Pancreas (tissue), 10 donors: ENCODE data around the gene GNB2. TPM values are rescaled to one million over a fixed set of nuclear protein-coding genes. Genes with fewer than 3 reads are reported as not detected.
"Not testable (repeated sequence)": the region's sequence is repeated elsewhere in the genome, so short reads cannot be mapped to it uniquely, and the experiment has no call there.

ENCODE experiments used
- ATAC-seq, 4 donors: fragments of 200-7000 bp; cut with Tn5 transposase; one replicate each; pipeline versions ENCODE4 v1.8.0 to v1.9.1; 2020; ENCODE audit warnings: mild to moderate bottlenecking in 4 of 4, moderate library complexity in 4 of 4
- DNase-seq, 6 donors: peaks; one replicate each; pipeline ENCODE4 v3.0.0-alpha.2; 2020
- FAIRE-seq: peaks from 2 replicates; lab custom pipeline; 2012; peaks lifted over from hg19 to GRCh38; lab: Jason Lieb, UNC
- H3K27ac ChIP-seq, 4 donors: fragments of 200-600 bp; sonication (generic); 1 replicate in 3 of 4; 2 replicates in 1 of 4; pipeline versions ENCODE4 v1.5.0 to v1.8.0; 2020
- H3K27me3 ChIP-seq, 4 donors: fragments of 200-600 bp; one replicate each; pipeline ENCODE4 v1.8.0; 2021
- H3K36me3 ChIP-seq, 3 donors: fragments of 200-600 bp; sonication (generic) in 1 of 3; one replicate each; pipeline versions ENCODE4 v1.5.0 to v1.8.0; 2020 to 2021
- H3K4me1 ChIP-seq, 3 donors: fragments of 200-600 bp; one replicate each; pipeline ENCODE4 v1.8.0; 2021
- H3K4me3 ChIP-seq, 4 donors: fragments of 200-600 bp; sonication (generic) in 2 of 4; one replicate each; pipeline versions ENCODE4 v1.5.0 to v1.8.0; 2020 to 2021
- H3K9me3 ChIP-seq, 4 donors: fragments of 200-600 bp; one replicate each; pipeline ENCODE4 v1.8.0; 2021
- WGBS, 2 donors: extraction: QIAGEN DNeasy Blood & Tissue Kit; methylation state at CpG; one replicate each; pipeline ENCODE4 v1.1.7; 2013; 5-methylcytosine and 5-hydroxymethylcytosine counted together
- intact Hi-C, 3 donors: fragments of 100-400 bp; cut with DNase I; formaldehyde crosslinking; loops; one replicate each; pipeline versions ENCODE4 v1.11.1 to v1.14.2; 2022
- polyA plus RNA-seq, 2 donors: library from polyadenylated mRNA; stranded (reverse); fragments of 200-250 nt; gene quantifications; one replicate each; pipeline ENCODE4 v1.2.3, GENCODE V29; 2013
- total RNA-seq, 6 donors: library from RNA; stranded (reverse); fragmentation: NEBNext Ultra II Directional in 4 of 6; extraction: Animal tissue kit (Norgen Biotek cat#: 25700) in 4 of 6; gene quantifications; one replicate each; pipeline versions ENCODE4 v1.2.1 to v1.2.4, GENCODE V29; 2021 to 2023
- TF ChIP-seq, protein P1 (sequence below), 4 donors: fragments of 200-600 bp; sonication (generic) in 3 of 4; IDR thresholded peaks; one replicate each; pipeline versions ENCODE4 v1.5.0 to v1.8.0; 2021; ENCODE audit warnings: antibody characterized with exemption in 4 of 4
- donor health status: healthy with polysubstance abuse.
- donor health status: DM: no; HTN: no; CAD: no; lungs with moderate emphysema.
- donor health status: DM: no; HTN: no; CAD: no.
- donor health status: control.
- donor health status: control.
- donor health status: Bipolar disorder and iron deficiency.
- donor health status: DM: yes; HTN: yes; CAD: no.
- donor health status: DM: no; HTN: no; CAD: no.
- donor health status: DM: no; HTN: no; CAD: no.
- donor health status: DM: yes; HTN: yes; CAD: no.

Gene GNB2
- total and polyA plus RNA-seq, 8 donors, result 82.2 to 151 (median 104) TPM

DNA sequence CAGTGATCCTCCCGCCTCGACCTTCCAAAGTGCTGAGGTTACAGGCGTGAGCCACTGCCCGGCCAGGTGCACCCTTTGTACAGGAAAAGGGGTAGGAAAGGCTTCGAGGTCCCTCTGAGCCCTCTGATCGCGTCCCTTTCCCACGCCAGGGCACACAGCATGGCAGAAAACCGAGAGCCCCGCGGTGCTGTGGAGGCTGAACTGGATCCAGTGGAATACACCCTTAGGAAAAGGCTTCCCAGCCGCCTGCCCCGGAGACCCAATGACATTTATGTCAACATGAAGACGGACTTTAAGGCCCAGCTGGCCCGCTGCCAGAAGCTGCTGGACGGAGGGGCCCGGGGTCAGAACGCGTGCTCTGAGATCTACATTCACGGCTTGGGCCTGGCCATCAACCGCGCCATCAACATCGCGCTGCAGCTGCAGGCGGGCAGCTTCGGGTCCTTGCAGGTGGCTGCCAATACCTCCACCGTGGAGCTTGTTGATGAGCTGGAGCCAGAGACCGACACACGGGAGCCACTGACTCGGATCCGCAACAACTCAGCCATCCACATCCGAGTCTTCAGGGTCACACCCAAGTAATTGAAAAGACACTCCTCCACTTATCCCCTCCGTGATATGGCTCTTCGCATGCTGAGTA lies 33.3 kb downstream of the GNB2 start:
- H3K9me3 ChIP-seq, result no peaks in the 10 kb centered on the region
- H3K4me1 ChIP-seq, result peaks cover 0 to 11% (median 6%) of the 10 kb centered on the region in 3 donors
- no peaks in the 10 kb centered on the region for H3K36me3 ChIP-seq
- H3K27ac ChIP-seq, result peak overlapping the region in 3 of 4 donors; percentile 83 to 87 (median 85)
- 14% methylated on average over 34 of the region's 34 CpGs for WGBS, 2 donors
- TF ChIP-seq, protein P1, sequence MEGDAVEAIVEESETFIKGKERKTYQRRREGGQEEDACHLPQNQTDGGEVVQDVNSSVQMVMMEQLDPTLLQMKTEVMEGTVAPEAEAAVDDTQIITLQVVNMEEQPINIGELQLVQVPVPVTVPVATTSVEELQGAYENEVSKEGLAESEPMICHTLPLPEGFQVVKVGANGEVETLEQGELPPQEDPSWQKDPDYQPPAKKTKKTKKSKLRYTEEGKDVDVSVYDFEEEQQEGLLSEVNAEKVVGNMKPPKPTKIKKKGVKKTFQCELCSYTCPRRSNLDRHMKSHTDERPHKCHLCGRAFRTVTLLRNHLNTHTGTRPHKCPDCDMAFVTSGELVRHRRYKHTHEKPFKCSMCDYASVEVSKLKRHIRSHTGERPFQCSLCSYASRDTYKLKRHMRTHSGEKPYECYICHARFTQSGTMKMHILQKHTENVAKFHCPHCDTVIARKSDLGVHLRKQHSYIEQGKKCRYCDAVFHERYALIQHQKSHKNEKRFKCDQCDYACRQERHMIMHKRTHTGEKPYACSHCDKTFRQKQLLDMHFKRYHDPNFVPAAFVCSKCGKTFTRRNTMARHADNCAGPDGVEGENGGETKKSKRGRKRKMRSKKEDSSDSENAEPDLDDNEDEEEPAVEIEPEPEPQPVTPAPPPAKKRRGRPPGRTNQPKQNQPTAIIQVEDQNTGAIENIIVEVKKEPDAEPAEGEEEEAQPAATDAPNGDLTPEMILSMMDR (IDR thresholded peaks at IDR 0.05), result no peak
- no peak for ATAC-seq
- intact Hi-C loops, result loop anchor here in 1 of 3 donors (10.0 kb wide), 1 partner anchor 148 kb away; the partner anchor contains the start of gene SLC12A9
- no peaks in the 10 kb centered on the region for H3K27me3 ChIP-seq
- H3K4me3 ChIP-seq, result peak overlapping the region; percentile 71 to 85 (median 78)
- no peak for FAIRE-seq
- peak in 3 of 6 donors; percentile 52 to 88 (median 70) for DNase-seq

DNA sequence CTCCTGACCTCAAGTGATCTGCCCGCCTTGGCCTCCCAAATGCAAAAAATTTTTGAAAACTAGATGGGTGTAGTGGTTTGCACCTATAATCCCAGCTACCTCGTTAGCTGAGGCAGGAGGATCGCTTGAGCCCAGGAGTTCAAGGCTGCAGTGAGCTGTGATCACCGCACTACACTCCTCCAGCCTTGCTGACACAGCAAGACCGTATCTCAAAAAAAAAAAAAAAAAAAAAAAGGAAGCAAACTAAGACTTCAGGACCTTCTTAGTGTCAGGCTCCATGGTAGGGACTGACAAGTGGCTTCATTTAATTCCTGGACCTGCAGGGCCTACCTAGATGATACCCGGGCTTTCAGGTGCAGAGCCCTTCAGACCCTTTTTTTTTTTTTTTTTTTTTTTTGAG lies 34.9 kb downstream of the GNB2 start:
- H3K27ac ChIP-seq, result no peak overlapping the region
- no peaks in the 10 kb centered on the region for H3K9me3 ChIP-seq
- TF ChIP-seq, protein P1 (IDR thresholded peaks at IDR 0.05), result no peak
- intact Hi-C loops, result loop anchor here in 1 of 3 donors (10.0 kb wide), 1 partner anchor 146 kb away; the partner anchor contains the start of gene SLC12A9
- no peaks in the 10 kb centered on the region for H3K27me3 ChIP-seq
- FAIRE-seq (no peak), ATAC-seq (no peak), DNase-seq (no peak)
- H3K4me3 ChIP-seq, result no peak overlapping the region
- peaks cover 0 to 11% (median 6%) of the 10 kb centered on the region in 3 donors for H3K4me1 ChIP-seq
- 82 to 85% methylated on average over 6 of the region's 6 CpGs for WGBS, 2 donors
- H3K36me3 ChIP-seq, result no peaks in the 10 kb centered on the region

DNA sequence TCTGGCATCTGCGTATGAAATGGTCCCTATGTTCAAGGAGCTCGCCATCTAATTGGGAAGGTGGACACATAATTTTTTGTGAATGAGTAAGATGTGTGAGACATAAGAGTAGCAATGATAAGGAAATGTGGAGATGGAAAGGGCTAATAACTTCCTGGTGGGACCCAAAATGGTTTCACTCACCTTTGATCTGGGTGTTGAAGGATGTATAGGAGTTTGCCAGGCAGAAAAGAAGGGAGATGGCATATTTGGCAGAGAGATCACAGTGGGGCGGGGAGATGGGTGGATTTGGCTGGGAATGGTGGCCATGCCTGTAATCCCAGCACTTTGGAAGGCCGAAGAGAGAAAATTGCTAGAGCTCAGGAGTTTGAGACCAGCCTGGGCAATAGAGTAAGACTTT lies 36.9 kb downstream of the GNB2 start:
- intact Hi-C loops, result no loop called here
- TF ChIP-seq, protein P1 (IDR thresholded peaks at IDR 0.05), result no peak
- H3K4me1 ChIP-seq, result peaks cover 0 to 8% (median 6%) of the 10 kb centered on the region in 3 donors
- FAIRE-seq (no peak), DNase-seq (no peak), ATAC-seq (no peak)
- no peak overlapping the region for H3K27ac ChIP-seq
- H3K9me3 ChIP-seq, result no peaks in the 10 kb centered on the region
- H3K4me3 ChIP-seq, result no peak overlapping the region
- no peaks in the 10 kb centered on the region for H3K36me3 ChIP-seq
- WGBS, 2 donors, result 69 to 74% methylated on average over 4 of the region's 4 CpGs
- H3K27me3 ChIP-seq, result no peaks in the 10 kb centered on the region

DNA sequence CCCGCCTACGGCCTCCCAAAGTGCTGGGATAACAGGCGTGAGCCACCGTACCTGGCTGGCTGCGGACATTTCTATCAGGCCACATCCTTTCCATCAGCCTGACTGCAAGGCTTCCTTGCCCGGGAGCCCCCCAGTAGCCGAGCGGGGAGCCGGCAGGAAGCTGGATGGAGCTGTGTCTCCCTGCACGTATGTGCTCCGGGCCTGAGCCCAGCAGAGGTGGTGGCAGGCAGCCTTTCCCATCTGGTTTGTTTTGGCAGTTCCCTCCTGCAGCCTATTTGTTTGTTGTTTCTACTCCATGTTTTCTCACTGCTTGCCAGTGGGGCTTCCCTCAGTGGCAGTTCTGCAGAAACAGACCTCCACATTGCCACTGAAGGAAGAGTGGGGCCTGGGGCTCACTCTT lies 37.8 kb downstream of the GNB2 start:
- DNase-seq (no peak), FAIRE-seq (no peak), ATAC-seq (no peak)
- Histone ChIP-seq H3K4me3 (no peak overlapping the region), H3K36me3 (no peaks in the 10 kb centered on the region), H3K27ac (no peak overlapping the region), H3K4me1 (peaks cover 0 to 8% (median 6%) of the 10 kb centered on the region in 3 donors), H3K27me3 (no peaks in the 10 kb centered on the region), H3K9me3 (no peaks in the 10 kb centered on the region)
- WGBS, 2 donors, result 81 to 87% methylated on average over 11 of the region's 11 CpGs
- TF ChIP-seq, protein P1 (IDR thresholded peaks at IDR 0.05), result no peak
- intact Hi-C loops, result no loop called here

DNA sequence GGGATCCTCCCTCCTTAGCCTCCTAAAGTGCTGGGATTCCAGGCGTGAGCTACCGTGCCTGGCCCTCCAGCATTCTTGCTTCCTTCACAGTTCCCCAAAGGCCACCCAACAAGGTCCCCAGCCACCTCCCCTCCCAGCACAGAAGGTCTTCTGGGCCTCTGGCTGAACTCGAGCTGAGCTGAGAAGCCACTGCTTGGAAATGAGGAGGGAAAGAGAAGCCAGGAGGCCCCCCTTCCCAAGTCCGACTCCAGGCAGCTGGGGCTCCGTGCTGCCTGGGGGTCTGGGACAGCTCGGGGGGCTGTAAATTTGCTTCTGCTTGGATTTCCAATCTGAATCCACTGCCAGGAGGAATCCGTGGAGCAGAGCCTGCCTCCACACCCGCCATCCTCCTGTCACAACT lies 41.2 kb downstream of the GNB2 start:
- no peaks in the 10 kb centered on the region for H3K36me3 ChIP-seq
- 72 to 82% methylated on average over 8 of the region's 8 CpGs for WGBS, 2 donors
- no peaks in the 10 kb centered on the region for H3K4me1 ChIP-seq
- TF ChIP-seq, protein P1 (IDR thresholded peaks at IDR 0.05), result no peak
- H3K27me3 ChIP-seq, result no peaks in the 10 kb centered on the region
- H3K27ac ChIP-seq, result no peak overlapping the region
- DNase-seq (no peak), ATAC-seq (no peak), FAIRE-seq (no peak)
- no peak overlapping the region for H3K4me3 ChIP-seq
- intact Hi-C loops, result no loop called here
- H3K9me3 ChIP-seq, result no peaks in the 10 kb centered on the region

DNA sequence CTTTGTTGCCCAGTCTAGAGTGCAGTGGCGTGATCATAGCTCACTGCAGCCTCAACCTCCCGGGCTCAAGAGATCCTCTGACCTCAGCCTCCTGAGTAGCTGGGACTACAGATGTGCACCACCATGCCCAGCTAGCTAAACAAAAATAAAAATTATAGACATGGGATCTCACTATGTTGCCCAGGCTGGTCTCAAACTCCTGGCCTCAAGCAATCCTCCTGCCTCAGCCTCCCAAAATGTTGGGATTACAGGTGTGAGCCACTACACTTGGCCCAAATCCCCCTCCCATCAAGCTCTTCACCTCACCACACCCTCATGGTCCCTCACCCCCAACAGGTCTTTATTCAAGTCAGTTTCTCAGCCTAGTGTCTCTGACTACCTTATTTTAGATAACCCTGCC lies 43.5 kb downstream of the GNB2 start:
- H3K4me3 ChIP-seq, H3K27ac ChIP-seq, FAIRE-seq, intact Hi-C loops, DNase-seq, H3K27me3 ChIP-seq, H3K9me3 ChIP-seq, H3K36me3 ChIP-seq, H3K4me1 ChIP-seq, ATAC-seq: not testable (repeated sequence)
- 87 to 95% methylated on average over 2 of the region's 2 CpGs for WGBS, 2 donors
